RCC 7860 (cell line): ENCODE results near the gene SLC20A1.

ENCODE experiments used
- DNase-seq: peaks from one replicate; pipeline ENCODE4 v3.0.0-alpha.2; 2015; ENCODE audit warnings: low spot score
- FAIRE-seq: peaks from 2 replicates; lab custom pipeline; 2012; peaks lifted over from hg19 to GRCh38; lab: Jason Lieb, UNC

SLC20A1 gene

DNA sequence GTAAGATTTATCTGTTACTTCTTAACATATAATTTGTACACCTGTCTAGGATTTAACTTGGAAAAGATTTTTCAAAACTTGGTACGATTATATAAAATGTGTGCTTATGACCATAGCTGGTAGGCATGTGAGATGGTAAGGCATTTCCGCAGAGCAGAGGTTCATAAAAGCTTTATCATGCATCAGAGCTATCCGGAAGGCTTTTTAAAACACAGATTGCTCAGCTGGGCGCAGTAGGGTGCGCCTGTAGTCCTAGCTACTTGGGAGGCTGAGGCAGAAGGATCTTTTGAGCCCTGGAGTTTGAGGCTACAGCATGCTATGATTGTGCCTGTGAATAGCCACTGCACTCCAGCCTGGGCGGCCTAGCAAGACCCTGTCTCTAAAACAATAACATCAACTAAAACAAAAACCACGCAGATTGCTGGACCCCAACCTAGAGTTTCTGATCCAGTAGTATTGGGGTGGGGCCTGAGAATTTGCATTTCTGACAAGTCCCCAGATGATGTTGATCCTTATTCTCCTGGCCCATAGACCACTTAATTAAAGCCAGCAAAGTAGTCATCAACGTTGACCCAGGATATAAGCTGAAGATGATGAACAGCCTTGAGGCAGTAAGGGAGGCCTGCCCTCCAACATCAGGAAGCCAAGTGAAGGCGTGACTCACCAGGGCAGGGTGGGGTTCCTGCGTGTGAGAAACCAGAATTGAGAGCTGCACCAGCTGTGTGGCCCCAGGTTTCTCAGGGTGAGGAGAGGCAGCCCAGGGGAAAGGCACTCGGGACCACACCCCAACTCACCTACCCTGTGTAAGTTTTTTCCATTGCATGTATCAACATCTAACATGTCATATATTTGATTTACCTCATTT, 21.6 kb upstream of the SLC20A1 start:
- no peak for FAIRE-seq
- peak; percentile 35 for DNase-seq

GRCh38 chr2:112625474-112626114, 20.1 kb upstream of the SLC20A1 start:
- FAIRE-seq (no peak), DNase-seq (no peak)

- peak; percentile 62 for DNase-seq
- FAIRE-seq, result no peak
Measured at GRCh38 chr2:112626604-112627059, 19.1 kb upstream of the SLC20A1 start.

- peak; percentile 96 for DNase-seq
- FAIRE-seq, result peak; percentile 84
Measured at GRCh38 chr2:112627060-112628040, 18.4 kb upstream of the SLC20A1 start.

- FAIRE-seq (no peak), DNase-seq (no peak)
Measured at GRCh38 chr2:112629224-112629623, 16.5 kb upstream of the SLC20A1 start.

DNA sequence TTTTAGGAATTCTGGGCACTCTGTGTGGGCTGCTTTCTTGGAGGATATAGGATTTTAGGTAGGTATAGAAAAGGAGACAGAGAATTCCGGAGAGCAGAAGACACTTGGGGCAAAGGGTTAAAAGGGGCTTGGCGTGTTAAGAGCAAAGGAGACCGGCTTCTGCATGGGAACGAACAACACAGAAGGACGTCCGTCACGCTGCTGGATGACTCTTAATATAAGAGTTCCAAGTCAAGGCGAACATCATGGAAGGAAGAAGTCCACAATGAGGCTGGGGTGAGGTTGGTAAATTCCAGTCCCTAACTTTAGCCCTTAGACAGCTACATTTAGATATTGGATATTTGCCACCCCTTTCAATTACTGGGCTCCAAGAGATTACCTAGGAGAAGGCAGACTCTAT, 15.9 kb upstream of the SLC20A1 start:
- FAIRE-seq (no peak), DNase-seq (no peak)

- DNase-seq (no peak), FAIRE-seq (no peak)
Measured at GRCh38 chr2:112630268-112630667, 15.5 kb upstream of the SLC20A1 start.

DNA sequence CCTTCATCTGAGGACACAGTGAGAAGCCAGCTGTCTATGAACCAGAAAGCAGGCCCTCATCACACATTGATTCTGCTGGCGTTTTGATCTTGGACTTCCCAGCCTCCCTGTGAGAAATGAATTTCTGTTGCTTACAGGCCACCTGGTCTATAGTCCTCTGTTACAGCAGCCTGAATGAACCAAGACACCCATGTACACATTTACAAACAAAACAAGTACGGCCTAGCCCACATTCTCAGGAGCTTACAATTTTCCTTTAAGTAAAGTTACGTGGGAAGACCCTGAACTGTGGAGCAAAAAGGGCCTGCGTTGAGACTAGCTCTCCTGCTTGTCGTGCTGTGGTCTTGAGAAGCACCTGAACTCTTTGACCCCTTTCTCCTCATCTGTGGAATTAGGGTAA, 12.0 kb upstream of the SLC20A1 start:
- FAIRE-seq (no peak), DNase-seq (no peak)

- FAIRE-seq, result no peak
- no peak for DNase-seq
Measured at GRCh38 chr2:112634153-112634873, 11.4 kb upstream of the SLC20A1 start.

- DNase-seq (no peak), FAIRE-seq (no peak)
Measured at GRCh38 chr2:112634874-112635157, 10.9 kb upstream of the SLC20A1 start.

DNA sequence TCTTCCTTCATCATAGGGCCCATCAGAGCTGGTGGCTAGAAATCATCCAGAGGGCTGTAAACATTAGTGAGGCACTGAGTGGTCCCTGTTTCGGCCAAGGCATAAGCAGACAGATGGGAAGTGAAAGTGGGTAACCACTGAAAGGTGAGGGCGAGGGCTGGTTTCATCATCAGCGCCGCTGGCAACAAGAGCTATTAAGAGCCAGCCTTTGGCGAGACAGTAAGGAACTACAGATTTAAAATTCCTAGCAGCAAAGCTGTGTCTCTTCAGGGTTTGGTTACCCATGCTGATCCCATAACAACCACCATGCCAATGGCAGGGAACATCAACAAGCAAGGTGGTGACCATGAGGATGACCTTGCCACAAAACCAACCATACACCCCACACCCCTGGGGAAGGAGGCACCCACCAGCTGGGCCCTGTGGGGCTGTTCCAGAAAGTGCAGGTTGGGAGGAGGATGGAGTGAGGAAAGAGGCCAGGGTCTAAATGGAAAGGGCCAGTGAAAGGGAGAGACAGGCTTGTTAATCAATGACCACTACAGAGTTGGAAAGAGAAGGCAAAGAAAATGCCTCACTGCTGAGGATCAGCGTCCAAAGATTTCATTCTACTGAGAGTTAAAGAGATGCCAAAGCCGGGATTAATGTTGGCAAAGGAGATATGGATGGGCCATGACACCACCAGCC, 9.0 kb upstream of the SLC20A1 start:
- FAIRE-seq (no peak), DNase-seq (no peak)

GRCh38 chr2:112637289-112637660, 8.5 kb upstream of the SLC20A1 start:
- DNase-seq (no peak), FAIRE-seq (no peak)

DNA sequence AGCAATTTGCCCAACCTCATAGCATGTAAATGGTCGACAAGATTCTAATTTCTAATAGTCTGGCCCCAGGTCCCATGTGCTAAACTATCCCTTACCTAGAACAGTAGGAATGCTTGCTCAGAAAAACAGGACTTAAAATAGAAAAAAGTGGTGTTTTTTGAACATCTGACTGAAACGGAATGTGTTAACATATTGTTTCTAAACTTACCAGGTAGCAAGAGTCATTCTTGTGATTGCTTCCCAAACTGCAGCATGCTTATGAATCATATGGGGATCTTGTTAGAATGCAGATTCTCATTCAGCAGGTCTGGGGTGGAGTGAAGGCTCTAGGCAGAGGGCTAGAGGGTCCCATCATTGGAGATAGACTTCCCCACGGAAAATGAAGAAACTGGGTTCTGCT, 5.8 kb upstream of the SLC20A1 start:
- FAIRE-seq (no peak), DNase-seq (no peak)

DNA sequence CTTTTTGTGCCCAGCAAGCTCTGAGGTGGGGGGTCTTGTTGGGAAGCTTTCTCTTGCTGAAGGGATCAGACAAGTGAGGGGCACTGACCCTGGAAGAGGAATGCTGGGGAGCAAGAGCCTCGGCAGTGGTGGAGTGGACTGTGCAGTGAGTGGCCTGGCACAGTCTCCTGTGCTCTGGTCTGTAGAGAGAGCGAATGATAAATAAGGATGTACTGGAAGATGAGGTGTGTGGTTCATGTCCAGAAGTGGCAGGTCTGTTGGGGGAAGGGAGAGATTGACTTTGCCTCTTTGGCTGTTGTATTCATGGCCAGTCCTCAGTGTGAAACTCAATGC, 5.3 kb upstream of the SLC20A1 start:
- DNase-seq (no peak), FAIRE-seq (no peak)

- DNase-seq, result peak; percentile 78
- peak; percentile 86 for FAIRE-seq
Measured at GRCh38 chr2:112640800-112641675, 4.7 kb upstream of the SLC20A1 start.

DNA sequence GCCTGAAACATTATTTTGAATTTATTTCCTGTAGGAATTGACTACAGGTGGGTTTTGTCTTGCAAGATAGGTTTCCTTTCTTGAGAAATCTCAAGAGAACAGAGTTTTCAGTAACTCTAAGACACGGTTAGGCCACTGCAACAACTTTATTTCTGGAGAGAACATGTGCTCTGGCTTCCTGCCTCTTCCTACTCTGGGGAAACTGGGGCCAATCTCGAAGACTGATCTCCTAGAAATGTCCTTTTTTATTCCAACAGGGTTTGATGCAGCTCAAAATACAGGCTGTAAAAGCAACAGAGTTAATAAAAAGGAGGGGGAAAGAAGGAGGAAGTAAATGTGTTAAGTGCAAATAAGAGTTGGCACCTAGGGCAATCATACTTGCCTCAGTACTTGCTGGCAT, 4.0 kb upstream of the SLC20A1 start:
- FAIRE-seq (no peak), DNase-seq (no peak)

DNA sequence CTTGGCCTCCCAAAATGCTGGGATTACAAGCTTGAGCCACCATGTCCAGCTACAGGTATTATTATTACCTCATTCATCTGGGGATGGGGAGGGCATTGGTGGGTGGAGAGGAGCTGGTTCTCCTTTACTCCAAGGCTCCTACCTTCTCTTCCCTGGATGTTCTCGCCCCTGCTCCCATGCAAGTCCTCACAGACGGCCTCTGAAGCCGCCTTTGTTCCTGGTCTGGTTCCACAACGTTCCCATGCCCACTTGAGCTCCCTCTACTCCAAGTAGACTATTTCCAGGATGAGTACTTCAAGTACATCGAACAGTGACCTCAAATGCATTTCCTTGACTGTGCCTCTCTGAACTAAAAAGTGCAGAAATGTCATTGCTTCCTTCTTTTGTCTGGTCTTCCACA, 3.2 kb upstream of the SLC20A1 start:
- FAIRE-seq (no peak), DNase-seq (no peak)

DNA sequence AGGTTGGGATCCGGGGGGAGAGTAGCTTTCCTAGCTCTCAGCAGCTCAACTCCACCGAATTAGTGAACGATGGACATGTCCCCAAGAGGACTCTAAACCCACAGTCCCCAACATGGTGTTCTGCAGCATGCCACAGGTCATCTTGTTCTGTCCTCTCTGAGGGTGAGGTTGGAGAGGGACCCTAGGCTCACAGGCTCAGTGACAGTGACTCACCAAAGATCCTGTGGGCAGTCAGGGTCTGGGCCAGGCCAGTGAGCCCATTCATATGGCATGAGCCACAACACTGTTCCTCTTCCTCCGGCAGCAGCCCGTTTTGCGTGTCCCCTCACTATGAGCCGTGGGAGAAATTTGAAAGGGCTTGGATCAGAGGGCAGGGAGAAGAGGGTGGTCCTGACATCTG, 2.8 kb upstream of the SLC20A1 start:
- FAIRE-seq (no peak), DNase-seq (peak; percentile 55)

- FAIRE-seq (no peak), DNase-seq (no peak)
Measured at GRCh38 chr2:112643488-112643887, 2.3 kb upstream of the SLC20A1 start.
